ENCODE measurements around the gene DHRSX.

The DHRSX gene

GRCh38 chrX:2261831-2262667 is 238.7 kb downstream of the DHRSX start:
- no peaks in the 10 kb centered on the region for H3F3A ChIP-seq (ENCODE audit: insufficient read depth)
- no peak overlapping the region for H3K4me2 ChIP-seq (ENCODE audit: low read depth, low read length, poor library complexity, severe bottlenecking)
- H3K9me3 ChIP-seq (ENCODE audit: insufficient read depth, low read length): no peaks in the 10 kb centered on the region
- H3K9me2 ChIP-seq (replicated peaks; ENCODE audit: insufficient read depth, low read length): no peaks in the 10 kb centered on the region
- no peaks in the 10 kb centered on the region for H3K36me3 ChIP-seq (ENCODE audit: low read length)
- H3K27me3 ChIP-seq (ENCODE audit: low read length): no peaks in the 10 kb centered on the region
- TF ChIP-seq CTCF (IDR thresholded peaks at IDR 0.05; ENCODE audit: insufficient read depth, low read length, poor library complexity, severe bottlenecking) (no peak), EZH2phosphoT487 (conservative IDR thresholded peaks at IDR 0.05; ENCODE audit: low read length) (no peak)
- H3K4me3 ChIP-seq (ENCODE audit: insufficient read depth, low read length, poor library complexity, severe bottlenecking): no peak overlapping the region
- H4K20me1 ChIP-seq (ENCODE audit: low read depth, low read length): no peaks in the 10 kb centered on the region
- no peak overlapping the region for H3K27ac ChIP-seq (ENCODE audit: low read depth, low read length)
- no peak overlapping the region for H2AFZ ChIP-seq (ENCODE audit: low read depth, low read length, severe bottlenecking)
- no peaks in the 10 kb centered on the region for H3K79me2 ChIP-seq (ENCODE audit: insufficient read depth, low read length)
- H3K9ac ChIP-seq (ENCODE audit: low read length): no peak overlapping the region

- H3K36me3 ChIP-seq (ENCODE audit: low read length): no peaks in the 10 kb centered on the region
- no peaks in the 10 kb centered on the region for H3K27me3 ChIP-seq (ENCODE audit: low read length)
- no peaks in the 10 kb centered on the region for H3K9me2 ChIP-seq (replicated peaks; ENCODE audit: insufficient read depth, low read length)
- H3K9ac ChIP-seq (ENCODE audit: low read length): no peak overlapping the region
- no peaks in the 10 kb centered on the region for H3K79me2 ChIP-seq (ENCODE audit: insufficient read depth, low read length)
- no peaks in the 10 kb centered on the region for H3F3A ChIP-seq (ENCODE audit: insufficient read depth)
- no peak overlapping the region for H3K4me3 ChIP-seq (ENCODE audit: insufficient read depth, low read length, poor library complexity, severe bottlenecking)
- H3K9me3 ChIP-seq (ENCODE audit: insufficient read depth, low read length): no peaks in the 10 kb centered on the region
- H2AFZ ChIP-seq (ENCODE audit: low read depth, low read length, severe bottlenecking): no peak overlapping the region
- H3K27ac ChIP-seq (ENCODE audit: low read depth, low read length): no peak overlapping the region
- TF ChIP-seq EZH2phosphoT487 (conservative IDR thresholded peaks at IDR 0.05; ENCODE audit: low read length) (no peak), CTCF (IDR thresholded peaks at IDR 0.05; ENCODE audit: insufficient read depth, low read length, poor library complexity, severe bottlenecking) (no peak)
- H3K4me2 ChIP-seq (ENCODE audit: low read depth, low read length, poor library complexity, severe bottlenecking): no peak overlapping the region
- no peaks in the 10 kb centered on the region for H4K20me1 ChIP-seq (ENCODE audit: low read depth, low read length)
Measured at GRCh38 chrX:2252331-2253065, 248.3 kb downstream of the DHRSX start.

DNA sequence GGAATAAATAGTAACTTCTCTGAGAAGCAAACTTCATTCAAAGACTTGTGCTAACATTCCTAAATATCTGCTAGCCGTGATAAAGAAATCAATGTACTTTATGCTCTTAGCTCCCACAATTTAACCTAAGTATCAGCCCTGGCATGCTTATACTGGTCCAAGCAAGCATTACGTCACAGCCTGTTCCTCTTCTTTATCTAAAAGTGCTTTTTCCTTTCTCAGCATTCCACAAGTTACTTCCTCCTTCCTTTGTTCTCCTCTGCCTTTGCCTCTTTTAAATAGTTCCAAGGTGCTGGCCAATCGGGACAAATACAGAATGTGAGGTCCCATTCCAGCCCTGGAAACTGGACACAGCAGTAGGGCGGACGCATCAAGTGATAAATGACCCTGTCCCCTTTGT is 249.6 kb downstream of the DHRSX start:
- no peak overlapping the region for H2AFZ ChIP-seq (ENCODE audit: low read depth, low read length, severe bottlenecking)
- no peaks in the 10 kb centered on the region for H4K20me1 ChIP-seq (ENCODE audit: low read depth, low read length)
- no peak overlapping the region for H3K4me3 ChIP-seq (ENCODE audit: insufficient read depth, low read length, poor library complexity, severe bottlenecking)
- H3K36me3 ChIP-seq (ENCODE audit: low read length): no peaks in the 10 kb centered on the region
- H3K27me3 ChIP-seq (ENCODE audit: low read length): no peaks in the 10 kb centered on the region
- H3F3A ChIP-seq (ENCODE audit: insufficient read depth): no peaks in the 10 kb centered on the region
- no peak overlapping the region for H3K4me2 ChIP-seq (ENCODE audit: low read depth, low read length, poor library complexity, severe bottlenecking)
- no peak for TF ChIP-seq EZH2phosphoT487 (conservative IDR thresholded peaks at IDR 0.05; ENCODE audit: low read length)
- no peak for TF ChIP-seq CTCF (IDR thresholded peaks at IDR 0.05; ENCODE audit: insufficient read depth, low read length, poor library complexity, severe bottlenecking)
- H3K9me3 ChIP-seq (ENCODE audit: insufficient read depth, low read length): no peaks in the 10 kb centered on the region
- H3K79me2 ChIP-seq (ENCODE audit: insufficient read depth, low read length): no peaks in the 10 kb centered on the region
- no peak overlapping the region for H3K27ac ChIP-seq (ENCODE audit: low read depth, low read length)
- no peaks in the 10 kb centered on the region for H3K9me2 ChIP-seq (replicated peaks; ENCODE audit: insufficient read depth, low read length)
- H3K9ac ChIP-seq (ENCODE audit: low read length): no peak overlapping the region

Measured in SU-DHL-6 (cell line).